GM13976 (cell line): ENCODE measurements around the gene SDC1.

Experiments used
- DNase-seq: peaks from one replicate; pipeline ENCODE4 v3.0.0; 2012; ENCODE audit warnings: low spot score
- CTCF ChIP-seq: IDR thresholded peaks from 2 replicates; pipeline ENCODE4 v1.5.1; 2012; ENCODE audit warnings: borderline replicate concordance, mild to moderate bottlenecking; ENCODE audit not compliant: insufficient read depth; ENCODE audit errors: extremely low read depth, missing control alignments, control extremely low read depth
- in situ Hi-C: fragments of 300-500 bp; cut with MboI; formaldehyde crosslinking; loops from one replicate; pipeline ENCODE4 v1.12.0; 2022; ENCODE audit warnings: low sequenced_read_pairs, mixed read lengths, inconsistent platforms; ENCODE audit not compliant: unreplicated experiment

Gene SDC1

GRCh38 chr2:20219763-20220380 is 5.1 kb downstream of the SDC1 start:
- in situ Hi-C loops = loop anchor here (10.0 kb wide), 1 partner anchor 85 kb away; no protein-coding TSS in a partner anchor

GRCh38 chr2:20218331-20219320 is 6.3 kb downstream of the SDC1 start:
- no peak for TF ChIP-seq CTCF
- in situ Hi-C loops = no loop called here
- no peak for DNase-seq

More at GRCh38 chr2:20219763-20220380, 5.1 kb downstream of the SDC1 start:
- DNase-seq = no peak
- no peak for TF ChIP-seq CTCF

DNA sequence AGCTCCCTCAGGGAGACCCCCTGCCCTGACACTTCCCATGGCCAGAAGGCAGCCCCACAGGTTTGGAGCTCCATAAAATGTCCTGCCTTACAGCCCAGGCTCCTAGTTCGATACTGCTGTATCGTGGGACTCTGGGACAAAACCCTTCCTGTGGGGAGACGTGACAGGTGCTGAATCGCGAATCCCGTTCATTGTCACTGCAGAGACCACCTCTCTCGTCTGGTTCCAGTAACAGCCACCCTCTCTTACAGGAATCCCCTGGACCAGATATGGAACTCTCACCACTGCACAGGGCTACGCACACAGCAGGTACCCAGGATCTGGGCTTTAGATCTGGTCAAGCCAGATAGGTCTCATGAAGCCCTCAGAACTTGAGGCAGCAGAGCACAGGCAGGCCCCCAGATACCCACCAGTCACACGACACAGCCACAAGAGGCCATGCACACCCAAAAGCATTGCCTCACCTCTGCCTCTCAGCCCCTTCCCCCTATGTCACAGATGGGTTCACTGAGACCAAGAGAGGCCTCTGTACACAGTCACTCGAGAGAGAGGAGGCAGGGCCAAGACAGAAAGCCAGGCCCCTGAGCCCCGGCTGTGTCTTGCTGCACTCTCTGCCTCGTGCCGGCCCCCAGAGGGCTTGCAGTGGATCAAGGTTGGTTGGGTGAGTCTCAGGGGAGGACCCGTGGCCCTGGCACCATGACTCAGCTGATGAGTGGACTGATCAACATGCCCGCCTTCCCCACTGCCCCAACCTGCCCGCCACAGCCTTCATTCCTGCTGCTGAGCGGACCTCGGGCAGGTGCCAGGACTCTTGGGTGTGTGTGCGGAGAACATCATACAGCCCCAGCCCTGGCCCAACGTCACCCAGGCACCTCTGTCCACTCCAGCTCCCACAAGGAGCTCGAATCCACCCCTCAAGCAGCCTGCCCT is 7.6 kb downstream of the SDC1 start:
- in situ Hi-C loops = no loop called here
- DNase-seq = no peak
- no peak for TF ChIP-seq CTCF

GRCh38 chr2:20216130-20217025 is 8.6 kb downstream of the SDC1 start:
- DNase-seq = no peak
- TF ChIP-seq CTCF = no peak
- in situ Hi-C loops = no loop called here

DNA sequence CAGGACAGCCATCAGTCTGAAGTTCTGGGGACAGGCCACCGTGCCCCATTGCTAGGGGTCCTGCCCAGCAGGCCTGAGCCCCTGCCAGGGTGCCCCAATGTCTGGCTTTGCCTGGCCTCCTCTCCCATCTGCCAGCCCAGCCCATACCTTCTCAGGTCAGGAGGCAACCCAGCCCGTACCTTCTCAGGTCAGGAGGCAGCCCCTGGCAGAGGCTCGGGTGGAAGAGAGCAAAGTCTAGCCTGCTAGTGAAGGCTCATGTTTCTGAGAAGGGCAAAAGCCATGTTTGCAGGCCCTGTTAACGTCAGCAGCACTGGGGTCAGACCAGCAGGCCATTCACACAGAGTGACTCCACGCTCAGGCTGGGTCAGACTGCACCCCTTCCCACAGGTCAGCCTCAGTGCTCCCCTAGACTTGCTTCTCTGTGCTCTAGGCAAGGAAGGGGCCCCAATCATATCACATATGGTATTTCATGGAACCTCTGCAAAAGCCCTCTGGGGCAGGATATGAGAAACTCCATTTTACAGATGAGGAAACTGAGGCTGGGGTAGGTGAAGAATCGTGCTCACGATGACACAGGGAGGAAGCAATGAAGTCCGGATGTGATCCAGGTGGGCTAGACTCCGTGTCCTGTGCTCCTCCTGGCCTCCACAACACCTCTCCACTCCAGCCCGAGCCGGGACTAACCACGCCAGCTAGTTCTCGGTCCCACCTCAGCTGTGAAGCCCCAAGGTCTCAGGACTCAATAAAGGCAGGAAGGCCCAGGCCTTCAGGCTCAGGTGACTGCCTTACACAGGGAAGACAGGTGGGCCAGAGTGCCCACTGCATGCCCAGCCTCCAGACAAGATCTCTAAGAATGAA is 9.5 kb downstream of the SDC1 start:
- TF ChIP-seq CTCF = no peak
- no peak for DNase-seq
- in situ Hi-C loops = no loop called here
